ENCODE results near the gene CTAGE4.
"Not testable (repeated sequence)": the region's sequence is repeated elsewhere in the genome, so short reads cannot be mapped to it uniquely, and the experiment has no call there.

The CTAGE4 gene, protein sequence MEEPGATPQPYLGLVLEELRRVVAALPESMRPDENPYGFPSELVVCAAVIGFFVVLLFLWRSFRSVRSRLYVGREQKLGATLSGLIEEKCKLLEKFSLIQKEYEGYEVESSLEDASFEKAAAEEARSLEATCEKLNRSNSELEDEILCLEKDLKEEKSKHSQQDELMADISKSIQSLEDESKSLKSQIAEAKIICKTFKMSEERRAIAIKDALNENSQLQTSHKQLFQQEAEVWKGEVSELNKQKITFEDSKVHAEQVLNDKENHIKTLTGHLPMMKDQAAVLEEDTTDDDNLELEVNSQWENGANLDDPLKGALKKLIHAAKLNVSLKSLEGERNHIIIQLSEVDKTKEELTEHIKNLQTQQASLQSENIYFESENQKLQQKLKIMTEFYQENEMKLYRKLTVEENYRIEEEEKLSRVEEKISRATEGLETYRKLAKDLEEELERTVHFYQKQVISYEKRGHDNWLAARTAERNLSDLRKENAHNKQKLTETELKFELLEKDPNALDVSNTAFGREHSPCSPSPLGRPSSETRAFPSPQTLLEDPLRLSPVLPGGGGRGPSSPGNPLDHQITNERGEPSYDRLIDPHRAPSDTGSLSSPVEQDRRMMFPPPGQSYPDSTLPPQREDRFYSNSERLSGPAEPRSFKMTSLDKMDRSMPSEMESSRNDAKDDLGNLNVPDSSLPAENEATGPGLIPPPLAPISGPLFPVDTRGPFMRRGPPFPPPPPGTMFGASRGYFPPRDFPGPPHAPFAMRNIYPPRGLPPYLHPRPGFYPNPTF

DNA sequence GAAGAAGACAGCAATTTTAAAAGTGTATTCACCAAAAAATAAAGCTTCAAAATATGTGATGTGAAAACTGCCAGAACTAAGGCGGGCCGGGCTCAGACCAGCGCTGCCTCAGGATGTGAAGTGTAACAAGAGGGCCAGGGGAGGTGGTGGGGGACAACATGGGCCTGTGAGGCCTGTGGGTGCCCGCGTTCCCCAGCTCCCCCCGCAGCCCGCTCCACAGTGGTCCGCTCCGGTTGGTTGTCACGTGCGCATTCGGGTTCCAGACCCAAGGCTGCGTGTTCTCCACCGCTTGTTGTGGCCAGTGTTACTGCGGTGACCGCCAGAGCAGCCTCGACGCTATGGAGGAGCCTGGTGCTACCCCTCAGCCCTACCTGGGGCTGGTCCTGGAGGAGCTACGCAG, at the start of gene CTAGE4:
CTAGE4 (plus strand) TSS at position 301 of the 400 bp plus-strand sequence; CDS start at position 339, 38 bp downstream.
- not testable (repeated sequence) for DNase-seq (ENCODE audit: low spot score)

DNA sequence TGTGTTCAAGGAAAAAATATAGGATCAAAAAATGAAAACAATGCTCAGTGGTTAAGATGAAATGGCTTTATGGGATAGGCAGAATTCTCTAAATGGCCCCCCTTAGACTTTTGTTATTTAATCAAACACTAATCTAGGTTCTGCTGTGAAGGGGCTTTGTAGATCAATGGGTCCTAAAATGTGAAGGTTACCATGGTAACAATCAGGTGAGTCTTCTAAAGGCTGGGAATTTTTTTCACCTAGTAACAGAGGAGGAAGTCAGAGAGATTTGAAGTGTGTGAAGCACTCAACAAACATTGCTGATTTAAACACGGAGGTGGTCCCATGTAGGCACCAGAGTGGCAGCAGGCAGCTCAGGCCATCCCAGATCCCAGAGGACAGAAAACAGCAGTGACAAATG, 49.1 kb upstream of the CTAGE4 start:
- DNase-seq (ENCODE audit: low spot score) = no peak

DNA sequence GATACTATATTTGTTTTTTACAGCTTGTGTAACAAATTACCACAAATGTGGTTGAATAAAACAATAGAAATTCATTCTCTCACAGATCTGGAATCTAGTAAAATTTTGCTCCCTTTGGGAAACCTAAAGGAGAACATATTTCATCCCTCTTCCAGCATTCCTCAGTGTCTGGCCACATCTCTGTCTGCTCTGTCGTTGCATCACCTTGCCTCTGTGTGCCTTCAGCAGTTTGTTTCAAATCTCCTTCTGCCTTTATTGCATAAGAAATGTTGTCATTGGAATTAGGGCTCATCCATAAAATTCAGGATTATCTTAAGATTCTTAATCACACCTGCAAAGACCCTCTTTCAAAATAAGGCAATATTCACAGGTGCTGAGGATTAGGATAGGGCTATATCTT, 45.8 kb upstream of the CTAGE4 start:
- no peak for DNase-seq (ENCODE audit: low spot score)

DNA sequence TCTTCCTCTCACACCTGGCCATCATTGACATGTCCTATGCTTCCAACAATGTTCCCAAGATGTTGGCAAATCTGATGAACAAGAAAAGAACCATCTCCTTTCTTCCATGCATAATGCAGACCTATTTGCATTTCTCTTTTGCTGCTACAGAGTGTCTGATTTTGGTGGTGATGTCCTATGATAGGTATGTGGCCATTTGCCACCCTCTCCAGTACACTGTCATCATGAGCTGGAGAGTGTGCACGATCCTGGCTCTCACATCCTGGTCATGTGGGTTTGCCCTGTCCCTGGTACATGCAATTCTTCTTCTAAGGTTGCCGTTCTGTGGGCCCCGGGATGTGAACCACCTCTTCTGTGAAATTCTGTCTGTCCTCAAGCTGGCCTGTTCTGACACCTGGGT, 41.1 kb upstream of the CTAGE4 start:
- DNase-seq (ENCODE audit: low spot score) = no peak

DNA sequence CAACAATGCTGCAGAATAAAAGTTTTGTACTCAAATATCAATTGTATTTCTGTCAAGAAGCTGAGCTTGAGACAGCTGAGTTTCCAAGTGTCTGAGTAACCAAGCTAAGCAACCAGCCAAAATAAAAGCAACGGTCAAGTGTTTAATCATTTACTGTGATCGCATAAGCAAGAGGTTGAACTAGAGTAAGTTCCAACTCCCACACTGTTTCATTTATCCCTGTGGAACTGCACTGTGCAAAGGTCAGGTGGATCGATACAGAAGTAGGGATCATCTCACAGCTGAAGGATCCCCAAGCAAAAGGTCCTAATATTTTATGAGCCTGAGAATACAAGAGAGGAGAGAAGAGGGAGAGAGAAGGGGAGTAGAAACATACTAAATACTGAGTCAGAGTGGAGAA, 38.8 kb upstream of the CTAGE4 start:
- no peak for DNase-seq (ENCODE audit: low spot score)

DNA sequence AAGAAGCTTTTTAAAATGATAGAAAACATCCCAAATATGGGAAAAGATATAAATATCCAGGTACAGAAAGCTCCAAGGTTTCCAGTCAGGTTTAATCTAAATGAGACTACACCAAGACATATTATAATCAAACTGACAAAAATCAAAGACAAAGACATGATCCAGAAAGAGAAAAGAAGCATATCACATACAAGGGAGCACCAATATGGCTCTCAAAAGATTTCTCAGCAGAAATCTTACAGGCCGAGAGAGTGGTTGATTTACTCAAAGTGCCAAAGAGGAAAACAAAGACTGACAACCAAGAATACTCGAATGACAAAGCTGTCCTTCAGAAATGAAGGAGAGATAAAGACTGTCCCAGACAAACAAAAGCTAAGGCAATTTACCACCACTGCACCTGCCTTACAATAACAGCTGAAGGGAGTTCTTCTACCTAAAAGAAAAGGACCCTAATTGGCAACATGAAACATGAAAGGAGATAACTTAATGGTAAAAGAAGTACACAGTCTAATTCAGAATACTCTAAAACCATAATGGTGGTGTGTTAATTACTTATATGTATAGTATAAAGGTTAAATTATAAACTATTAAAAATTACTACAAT, 34.9 kb upstream of the CTAGE4 start:
- no peak for DNase-seq (ENCODE audit: low spot score)

DNA sequence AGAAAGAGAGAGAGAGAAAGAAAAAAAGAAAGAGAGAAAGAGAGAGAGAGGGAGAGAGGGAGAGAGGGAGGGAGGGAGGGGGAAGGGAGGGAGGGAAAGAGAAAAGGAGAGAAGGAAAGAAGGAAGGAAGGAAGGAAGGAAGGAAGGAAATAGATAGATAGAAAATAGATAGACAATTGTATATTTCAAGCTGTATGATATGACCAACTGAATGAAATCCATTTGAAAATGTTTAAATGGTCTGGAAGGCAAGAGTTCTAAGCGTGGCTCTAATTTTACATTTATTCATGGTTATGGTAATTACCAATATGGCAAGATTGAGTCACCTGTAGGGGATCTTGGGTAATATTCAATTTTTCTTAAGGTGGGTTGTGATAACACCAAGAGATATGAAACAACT, 24.4 kb upstream of the CTAGE4 start:
- DNase-seq (ENCODE audit: low spot score) = no peak

DNA sequence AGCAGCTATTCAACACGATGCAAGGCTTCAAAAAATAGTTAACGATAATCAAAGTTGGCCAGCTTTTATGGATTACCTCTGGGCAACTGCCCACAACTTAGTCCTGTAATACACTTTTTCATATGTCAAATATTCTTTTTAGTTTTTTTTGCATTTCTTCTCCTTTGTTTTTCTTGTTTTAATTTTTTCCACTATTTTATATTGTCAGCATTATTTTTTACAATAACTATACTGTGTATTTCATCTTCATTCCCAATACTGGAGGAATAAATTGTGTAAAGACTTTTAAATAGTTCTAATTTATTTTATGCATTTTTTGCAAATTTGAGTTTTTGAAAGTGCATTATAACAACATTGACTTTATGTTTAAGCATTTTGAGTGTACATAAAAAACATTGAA, 18.5 kb upstream of the CTAGE4 start:
- no peak for DNase-seq (ENCODE audit: low spot score)

DNA sequence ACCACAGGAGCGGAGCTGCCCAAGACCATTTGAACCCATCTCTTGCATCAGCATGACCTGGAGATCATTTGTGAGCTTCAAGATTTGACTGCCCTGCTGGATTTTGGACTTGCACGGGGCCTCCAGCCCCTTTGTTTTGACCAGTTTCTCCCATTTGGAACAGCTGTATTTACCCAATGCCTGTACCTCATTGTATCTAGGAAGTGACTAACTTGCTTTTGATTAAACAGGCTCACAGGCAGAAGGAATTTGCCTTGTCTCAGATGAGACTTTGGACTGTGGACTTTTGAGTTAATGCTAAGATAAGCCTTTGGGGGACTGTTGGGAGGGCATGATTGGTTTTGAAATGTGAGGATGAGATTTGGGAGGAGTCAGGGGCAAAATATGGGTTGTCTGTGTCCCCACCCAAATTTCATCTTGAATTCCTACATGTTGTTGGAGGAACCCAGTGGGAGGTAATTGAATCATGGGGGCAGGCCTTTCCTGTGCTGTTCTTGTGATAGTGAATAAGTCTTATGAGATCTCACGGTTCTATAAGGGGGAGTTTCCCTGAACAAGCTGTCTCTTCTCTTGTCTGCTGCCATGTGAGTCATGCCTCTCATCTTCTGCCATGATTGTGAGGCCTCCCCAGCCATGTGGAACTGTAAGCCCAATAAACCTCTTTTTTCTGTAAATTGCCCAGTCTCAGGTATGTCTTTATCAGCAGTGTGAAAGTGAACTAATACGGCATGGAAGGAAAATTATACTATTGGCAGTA, 11.5 kb upstream of the CTAGE4 start:
- not testable (repeated sequence) for DNase-seq (ENCODE audit: low spot score)

DNA sequence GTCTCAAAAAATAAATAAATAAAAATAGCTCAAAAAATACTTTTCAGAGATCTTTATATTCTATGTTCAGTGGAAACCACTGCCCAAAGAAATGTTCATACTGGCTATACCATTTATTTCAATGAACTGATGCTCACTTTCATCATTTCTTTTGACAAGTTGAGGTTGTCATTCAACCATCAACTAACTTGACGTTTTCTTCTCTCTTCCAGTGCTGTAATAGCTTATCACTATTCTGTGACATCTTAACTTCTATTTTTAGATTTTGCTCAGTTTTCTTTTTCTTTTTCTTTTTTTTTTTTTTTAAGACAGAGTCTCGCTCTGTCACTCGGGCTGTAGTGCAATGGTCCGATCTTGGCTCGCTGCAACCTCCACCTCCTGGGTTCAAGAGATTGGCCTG, 8.7 kb upstream of the CTAGE4 start:
- DNase-seq (ENCODE audit: low spot score) = no peak

DNA sequence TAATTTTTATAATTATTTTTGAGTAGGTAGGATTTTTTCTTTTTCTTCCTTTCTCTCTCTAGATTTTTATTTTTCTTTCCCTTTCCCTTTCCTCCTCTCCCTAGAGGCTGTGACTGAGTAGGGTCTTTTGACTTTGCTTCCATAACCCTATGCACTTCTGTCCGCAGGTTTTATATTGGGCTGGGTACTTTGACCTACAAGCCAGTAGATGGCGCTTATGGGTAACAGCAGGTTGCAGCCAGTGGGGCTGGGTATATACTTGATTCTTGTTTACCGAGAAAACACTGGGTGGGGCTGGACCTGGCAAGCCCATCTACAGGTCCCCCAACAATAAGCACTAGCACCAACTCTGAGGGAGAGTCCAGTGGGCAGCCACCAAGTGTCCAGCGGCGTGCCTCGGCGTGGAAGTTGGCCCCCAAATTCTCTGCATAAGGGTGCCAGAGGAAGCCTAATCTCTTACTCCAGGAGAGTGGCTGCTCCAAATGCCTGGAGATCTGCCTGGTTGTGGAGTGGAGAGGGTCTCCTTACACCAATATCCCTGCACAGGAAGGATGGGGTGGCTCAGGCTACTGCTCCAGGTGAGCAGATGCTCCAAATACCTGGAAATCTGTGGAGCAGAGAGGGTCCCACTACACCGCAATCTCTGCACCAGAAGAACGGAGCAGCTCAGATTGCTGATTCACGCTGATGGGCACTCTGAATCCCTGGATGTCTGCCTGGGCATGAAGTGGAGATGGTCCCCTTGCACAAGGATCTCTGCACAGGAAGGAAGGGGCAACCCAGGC, 4.7 kb upstream of the CTAGE4 start:
- not testable (repeated sequence) for DNase-seq (ENCODE audit: low spot score)

DNA sequence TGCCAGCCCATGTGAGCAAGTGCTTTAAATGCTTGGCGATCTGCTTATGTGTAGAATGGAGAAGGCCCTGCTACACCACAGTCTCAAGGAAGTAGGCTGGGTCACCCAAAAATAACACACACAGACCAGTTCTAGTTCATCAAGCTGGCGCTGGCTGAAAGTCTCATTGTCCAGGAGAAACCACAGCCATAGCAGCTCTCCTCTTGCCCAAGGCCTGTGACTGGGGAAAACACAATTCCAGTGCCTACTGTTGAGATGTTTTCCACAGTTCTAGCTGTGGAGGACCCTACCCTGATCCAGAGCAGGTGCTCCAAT, 4.1 kb upstream of the CTAGE4 start:
- DNase-seq (ENCODE audit: low spot score) = not testable (repeated sequence)

DNA sequence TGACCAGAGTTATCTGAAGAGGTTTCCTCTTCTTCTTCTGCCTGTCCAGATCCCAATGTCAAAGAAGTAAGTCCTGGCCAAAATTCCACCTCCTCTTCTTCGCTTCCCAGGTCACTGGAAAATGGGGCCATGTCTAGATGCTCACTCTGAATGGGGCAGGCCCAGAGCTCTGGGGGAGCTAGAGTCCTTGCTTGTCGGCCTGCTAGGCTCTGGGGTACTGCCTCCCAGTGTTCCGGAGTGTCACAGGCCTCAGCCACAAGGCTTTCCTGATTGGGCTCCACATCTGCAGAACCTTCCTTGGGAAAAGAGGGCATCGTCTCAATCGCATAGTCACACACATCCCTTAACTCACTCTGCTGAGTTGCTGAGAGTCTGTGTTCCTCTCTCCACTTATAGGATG, 4.6 kb downstream of the CTAGE4 start:
- DNase-seq (ENCODE audit: low spot score) = not testable (repeated sequence)

DNA sequence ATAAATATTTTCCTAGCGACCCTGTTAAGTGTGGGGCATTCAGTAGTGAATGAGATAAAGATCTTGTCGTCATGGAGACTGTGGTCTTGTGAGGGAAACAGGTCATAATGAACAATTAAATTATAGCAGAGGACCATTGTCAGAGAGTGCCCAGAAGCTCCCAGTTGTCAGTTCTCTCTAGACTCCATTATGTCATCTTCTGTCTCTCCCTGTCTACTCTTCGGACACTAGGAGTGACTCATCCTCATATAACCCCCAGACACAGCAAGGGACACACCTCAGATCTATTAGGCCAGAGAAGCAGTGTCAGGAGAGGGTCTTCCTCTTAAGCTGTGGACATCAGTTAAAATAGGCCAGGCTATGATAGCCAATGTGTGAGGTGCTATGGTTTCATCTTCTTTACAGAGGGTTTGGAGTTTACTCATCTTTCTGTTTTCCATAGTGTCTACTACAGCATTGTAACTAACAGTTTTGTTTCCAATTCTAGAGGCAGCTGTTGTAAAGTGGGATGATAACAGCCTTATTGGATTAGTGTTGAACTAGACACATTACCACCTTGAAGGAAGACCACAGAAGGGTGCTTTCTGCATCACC, 5.4 kb downstream of the CTAGE4 start:
- not testable (repeated sequence) for DNase-seq (ENCODE audit: low spot score)

DNA sequence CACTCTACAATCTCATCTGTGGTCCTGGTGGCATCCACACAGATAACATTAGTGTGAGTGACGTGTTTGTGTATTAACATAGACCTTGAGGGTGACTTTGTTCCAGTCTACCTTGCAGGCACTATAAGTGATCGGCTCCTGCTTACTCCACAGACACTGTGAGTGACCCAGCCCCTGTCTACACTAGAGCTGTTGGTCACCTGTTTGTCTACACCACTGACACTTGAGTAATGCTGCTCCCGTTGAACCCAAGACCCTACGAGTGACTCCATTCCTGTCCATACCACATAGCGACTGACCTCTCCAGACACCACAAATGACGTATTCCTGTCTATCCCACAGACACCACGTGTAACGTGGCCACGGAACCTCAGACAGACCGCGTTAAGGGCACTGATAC, 10.5 kb downstream of the CTAGE4 start:
- not testable (repeated sequence) for DNase-seq (ENCODE audit: low spot score)

DNA sequence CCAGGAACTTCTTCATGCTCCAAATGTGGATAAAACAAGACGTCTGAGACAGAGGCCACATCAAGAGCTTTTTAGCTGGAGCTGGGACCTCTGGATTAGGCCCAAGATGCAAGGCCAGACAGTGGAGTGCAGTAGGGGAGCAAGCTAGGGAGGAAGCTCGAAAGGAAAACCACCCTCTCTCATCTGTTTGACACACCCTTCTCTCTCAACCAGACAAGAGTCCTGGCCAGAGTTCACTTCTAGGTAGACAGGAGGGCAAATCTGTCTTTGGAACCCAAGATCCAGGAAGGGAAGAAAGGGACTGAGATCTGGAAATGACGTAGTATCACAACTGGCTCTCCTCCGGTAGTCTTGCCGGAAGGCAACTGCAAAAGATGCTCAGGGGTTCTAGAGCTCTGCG, 11.2 kb downstream of the CTAGE4 start:
- DNase-seq (ENCODE audit: low spot score) = not testable (repeated sequence)

DNA sequence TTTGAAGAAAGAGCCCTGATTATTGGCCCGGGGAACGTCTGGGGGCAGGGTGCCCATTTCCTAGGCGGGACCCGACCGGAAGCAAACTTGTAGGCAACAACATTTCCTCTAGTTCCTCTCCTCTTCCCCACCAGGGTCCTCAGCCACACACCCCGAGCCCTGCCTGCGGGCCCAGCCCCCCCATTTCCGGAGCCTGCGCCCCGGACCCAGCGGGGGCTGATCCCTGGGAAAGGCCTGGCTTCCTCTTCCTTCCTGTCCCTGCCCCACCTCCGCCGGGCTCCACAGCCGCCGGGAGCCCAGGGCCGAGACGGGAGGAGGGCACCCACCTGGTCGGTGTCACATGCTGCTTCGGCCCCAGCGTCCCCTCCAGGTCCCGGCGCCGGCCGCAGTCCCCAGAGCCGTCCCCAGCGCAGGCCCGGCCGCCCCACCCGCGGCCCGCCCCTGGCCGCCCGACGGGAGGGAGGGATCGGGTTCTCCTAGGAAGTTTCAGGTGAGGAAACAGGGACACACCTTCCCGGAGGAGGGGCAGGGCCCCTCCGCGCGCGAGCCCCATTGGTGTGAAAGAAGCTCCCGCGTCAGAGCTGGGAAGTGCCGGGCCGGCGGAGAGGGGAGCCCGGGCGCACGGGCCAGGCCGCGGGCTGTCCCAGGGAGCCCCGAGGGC, 12.1 kb downstream of the CTAGE4 start, which contains the start of gene ARHGEF35:
ARHGEF35 (minus strand) TSS at position 622 of the 661 bp plus-strand sequence. CDS start 7,450 bp downstream, outside the sequence.
- not testable (repeated sequence) for DNase-seq (ENCODE audit: low spot score)

DNA sequence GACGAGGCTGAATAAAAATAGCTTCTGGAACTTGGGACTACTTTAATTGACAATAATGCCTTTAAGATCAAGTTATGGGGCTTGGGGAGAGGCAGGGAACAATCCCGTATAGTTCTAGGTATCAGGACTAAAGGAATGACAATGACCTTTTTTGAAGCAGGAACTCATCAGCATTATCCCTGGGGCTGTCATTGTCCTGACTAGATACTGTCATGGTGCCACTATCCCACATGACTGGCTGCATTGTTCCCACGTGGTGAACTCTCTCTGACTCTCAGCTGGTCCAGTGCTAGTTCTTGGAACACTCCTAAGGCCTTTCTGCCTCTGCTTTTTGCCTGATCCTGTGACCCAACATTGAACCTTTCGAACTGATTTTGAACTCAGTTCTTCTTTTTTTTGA, 15.7 kb downstream of the CTAGE4 start:
- not testable (repeated sequence) for DNase-seq (ENCODE audit: low spot score)

DNA sequence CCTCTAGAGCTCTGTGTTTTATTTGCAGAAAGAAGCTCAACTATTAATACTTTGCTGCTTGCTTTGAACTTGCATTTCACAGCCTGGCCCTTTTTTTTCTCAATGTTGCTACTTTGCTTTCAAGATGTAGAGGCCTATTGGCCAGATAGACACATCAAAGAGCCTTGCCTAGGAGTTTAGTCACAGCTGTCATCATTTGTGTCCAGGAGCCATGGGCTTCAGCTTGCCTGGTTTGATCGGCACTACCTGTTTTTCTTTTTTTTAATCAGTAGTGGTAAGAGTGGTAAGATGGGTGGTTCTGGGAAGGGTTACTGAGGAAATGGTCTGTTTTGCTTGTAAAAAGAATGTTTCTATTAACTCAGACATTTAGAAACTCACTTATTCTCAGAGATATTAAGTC, 18.7 kb downstream of the CTAGE4 start:
- not testable (repeated sequence) for DNase-seq (ENCODE audit: low spot score)

DNA sequence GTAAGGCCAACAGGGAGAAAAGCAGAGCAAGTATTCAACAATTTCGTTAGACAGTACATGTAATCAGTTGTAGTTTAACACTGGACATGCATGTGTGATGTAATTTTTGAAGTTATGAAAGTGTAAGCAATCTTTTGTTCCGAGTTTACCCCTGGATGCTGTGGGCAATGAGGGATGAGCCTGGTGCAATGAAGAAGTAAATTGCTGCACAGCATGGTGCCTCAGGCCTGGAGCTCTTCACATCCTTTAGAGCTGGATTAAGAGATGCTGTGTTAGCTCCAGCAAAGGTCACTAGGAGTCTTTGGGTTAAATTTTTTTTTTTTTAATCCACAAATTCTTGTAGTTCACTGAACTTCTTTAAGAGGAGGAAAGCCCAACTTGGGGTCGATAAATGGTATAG, 19.8 kb downstream of the CTAGE4 start:
- not testable (repeated sequence) for DNase-seq (ENCODE audit: low spot score)

All from HuH-7 (cell line).